Measurements from ENCODE around the gene ADK. TPM values are rescaled to one million over a fixed set of nuclear protein-coding genes. Genes with fewer than 3 reads are reported as not detected.

Gene ADK
- total RNA-seq, 4 donors from 2014 or later = 62.1 to 84.7 (median 74.4) TPM

GRCh38 chr10:74310652-74311257 lies 159.7 kb downstream of the ADK start:
- H3K4me1 ChIP-seq = peaks cover 12 to 13% of the 10 kb centered on the region in 2 donors
- TF ChIP-seq CTCF (IDR thresholded peaks at IDR 0.05) = no peak
- no peak for TF ChIP-seq POLR2A (IDR thresholded peaks at IDR 0.05)
- no peaks in the 10 kb centered on the region for H3K36me3 ChIP-seq
- DNase-seq = no peak
- no peak overlapping the region for H3K27ac ChIP-seq
- WGBS, 2 donors = 90% methylated on average over 2 of the region's 2 CpGs
- no peaks in the 10 kb centered on the region for H3K9me3 ChIP-seq
- no peak overlapping the region for H3K4me3 ChIP-seq (replicated peaks in 1 of 3)
- intact Hi-C loops (cut with DNase I) = no loop called here
- H3K27me3 ChIP-seq = no peaks in the 10 kb centered on the region

GRCh38 chr10:74314166-74314565 lies 163.1 kb downstream of the ADK start:
- H3K27me3 ChIP-seq = no peaks in the 10 kb centered on the region
- no peaks in the 10 kb centered on the region for H3K36me3 ChIP-seq
- TF ChIP-seq CTCF (IDR thresholded peaks at IDR 0.05) (no peak), POLR2A (IDR thresholded peaks at IDR 0.05) (no peak)
- WGBS, 2 donors = 56 to 64% methylated on average over 1 of the region's 1 CpG
- H3K4me3 ChIP-seq (replicated peaks in 1 of 3) = no peak overlapping the region
- no peak for DNase-seq
- no peak overlapping the region for H3K27ac ChIP-seq
- H3K9me3 ChIP-seq = no peaks in the 10 kb centered on the region
- intact Hi-C loops (cut with DNase I) = no loop called here
- no peaks in the 10 kb centered on the region for H3K4me1 ChIP-seq

- Histone ChIP-seq H3K4me3 (replicated peaks in 1 of 3) (no peak overlapping the region), H3K27ac (no peak overlapping the region), H3K9me3 (no peaks in the 10 kb centered on the region), H3K4me1 (no peaks in the 10 kb centered on the region), H3K36me3 (no peaks in the 10 kb centered on the region), H3K27me3 (no peaks in the 10 kb centered on the region)
- WGBS, 2 donors = 91 to 100% methylated on average over 1 of the region's 1 CpG
- no peak for TF ChIP-seq POLR2A (IDR thresholded peaks at IDR 0.05)
- TF ChIP-seq CTCF (IDR thresholded peaks at IDR 0.05) = no peak
- no peak for DNase-seq
- intact Hi-C loops (cut with DNase I) = no loop called here
These were observed 169.0 kb downstream of the ADK start for GRCh38 chr10:74320026-74320425.

- no peak for TF ChIP-seq POLR2A (IDR thresholded peaks at IDR 0.05)
- TF ChIP-seq CTCF (IDR thresholded peaks at IDR 0.05) = no peak
- Histone ChIP-seq H3K9me3 (no peaks in the 10 kb centered on the region), H3K4me3 (replicated peaks in 1 of 3) (no peak overlapping the region), H3K27ac (no peak overlapping the region), H3K4me1 (no peaks in the 10 kb centered on the region), H3K36me3 (no peaks in the 10 kb centered on the region), H3K27me3 (no peaks in the 10 kb centered on the region)
- DNase-seq = no peak
- 98% methylated on average over 4 of the region's 4 CpGs for WGBS, 2 donors
- intact Hi-C loops (cut with DNase I) = no loop called here
These were observed 169.7 kb downstream of the ADK start for GRCh38 chr10:74320717-74321116.

GRCh38 chr10:74322141-74322540 lies 171.1 kb downstream of the ADK start:
- Histone ChIP-seq H3K27ac (no peak overlapping the region), H3K27me3 (no peaks in the 10 kb centered on the region), H3K4me1 (no peaks in the 10 kb centered on the region), H3K4me3 (replicated peaks in 1 of 3) (no peak overlapping the region), H3K36me3 (no peaks in the 10 kb centered on the region), H3K9me3 (no peaks in the 10 kb centered on the region)
- DNase-seq = no peak
- TF ChIP-seq CTCF (IDR thresholded peaks at IDR 0.05) = no peak
- no peak for TF ChIP-seq POLR2A (IDR thresholded peaks at IDR 0.05)
- WGBS, 2 donors = 94 to 97% methylated on average over 4 of the region's 4 CpGs
- intact Hi-C loops (cut with DNase I) = no loop called here

Measured in thyroid gland (tissue), 4 donors.